Right hindlimb (tissue), 1 donor: ENCODE results near the gene LILRA5.
"Not testable (repeated sequence)": the region's sequence is repeated elsewhere in the genome, so short reads cannot be mapped to it uniquely, and the experiment has no call there.

Source experiments
- DNase-seq: peaks from one replicate; pipeline ENCODE4 v3.0.0-alpha.2; 2018

The LILRA5 gene

GRCh38 chr19:54271587-54271986, 41.4 kb downstream of the LILRA5 start:
- DNase-seq = not testable (repeated sequence)

- DNase-seq = no peak
These were observed 41.9 kb downstream of the LILRA5 start for GRCh38 chr19:54271106-54271505.

DNA sequence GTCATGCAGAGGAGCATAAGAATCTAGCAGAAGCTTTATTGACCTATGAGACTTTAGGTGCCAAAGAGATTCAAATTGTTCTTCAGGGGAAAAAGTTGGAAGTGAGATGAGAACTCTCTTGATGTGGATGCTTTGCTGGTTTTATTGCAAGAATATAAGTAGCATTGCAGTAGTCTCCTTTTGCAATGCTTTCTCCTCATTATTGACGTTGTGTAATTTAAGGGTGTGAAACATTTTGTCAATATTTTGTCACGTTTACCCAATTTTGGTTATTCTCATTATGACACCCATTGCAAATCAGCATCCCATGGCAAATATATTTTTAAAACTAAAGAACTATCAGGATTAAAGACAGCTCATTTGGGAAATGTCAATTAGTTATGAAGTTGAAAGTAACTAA, 44.0 kb downstream of the LILRA5 start:
- no peak for DNase-seq

GRCh38 chr19:54266133-54266532, 46.8 kb downstream of the LILRA5 start:
- peak; percentile 71 for DNase-seq

GRCh38 chr19:54262470-54262869, 50.5 kb downstream of the LILRA5 start:
- no peak for DNase-seq

DNA sequence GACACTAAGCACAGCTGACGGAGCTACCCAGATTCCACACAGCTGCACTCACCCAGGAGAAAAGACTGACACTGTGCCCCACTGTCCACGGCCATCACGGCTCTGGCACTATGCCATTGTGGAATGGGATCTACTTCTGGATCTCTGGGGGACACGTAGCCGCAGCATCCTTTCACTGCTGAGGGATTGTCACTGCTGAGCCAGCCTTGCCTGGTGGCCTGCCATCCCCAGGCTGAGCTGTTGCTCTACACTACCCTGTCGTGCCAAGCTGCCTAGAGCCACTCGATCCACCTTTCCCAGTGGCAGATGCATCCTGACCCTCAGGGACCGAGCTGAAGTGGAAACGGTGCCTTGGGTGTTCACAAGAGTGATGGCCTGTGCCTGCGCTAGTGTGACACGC, 50.9 kb downstream of the LILRA5 start:
- no peak for DNase-seq

- DNase-seq = no peak
These were observed 55.9 kb downstream of the LILRA5 start, which contains the start of gene LILRB5 for GRCh38 chr19:54257116-54257480. Gene LILRB5 (minus strand): TSS chr19:54257273. CDS start chr19:54257193, 80 bp downstream.
